ENCODE data around the gene KIR3DL3. TPM values are rescaled to one million over a fixed set of nuclear protein-coding genes. Genes with fewer than 3 reads are reported as not detected.
A peak's percentile ranks its signal among the peaks of the same experiment; 100 is the strongest.
"Not testable (repeated sequence)": the region's sequence is repeated elsewhere in the genome, so short reads cannot be mapped to it uniquely, and the experiment has no call there.

KIR3DL3 gene
- total RNA-seq, 3 donors from 2014 or later (not counting 1 experiment from before 2014, with no cell fraction given) = not detected

- DNase-seq = not testable (repeated sequence)
- H3K4me3 Mint-ChIP-seq = peak within 1 kb of the TSS; percentile 76
These were observed 45.4 kb downstream of the KIR3DL3 start, which contains the start of gene KIR2DL1 for GRCh38 chr19:54769646-54770045. Gene KIR2DL1, plus strand, starts transcription at chr19:54769793. Its CDS starts 58 bp downstream, at chr19:54769851.

GRCh38 chr19:54770511-54770910 is 46.3 kb downstream of the KIR3DL3 start:
- ATAC-seq = peak in 1 of 3 donors; percentile 18
- H3K27ac ChIP-seq (ENCODE audit: low read length) = peak overlapping the region; percentile 77
- intact Hi-C loops (cut with micrococcal nuclease) = not testable (repeated sequence)

More at GRCh38 chr19:54769646-54770045, 45.4 kb downstream of the KIR3DL3 start, which contains the start of gene KIR2DL1:
- H3K4me1 Mint-ChIP-seq = peaks cover 45 to 62% of the 10 kb centered on the region in 2 donors
- H3K27me3 ChIP-seq (ENCODE audit: control insufficient read depth, insufficient read depth, low read length); H3K9me3 Mint-ChIP-seq; H3K27me3 Mint-ChIP-seq (ENCODE audit: low read depth in 2 of 2); intact Hi-C loops (cut with micrococcal nuclease); H3K36me3 Mint-ChIP-seq; H3K9me3 ChIP-seq (ENCODE audit: control insufficient read depth, insufficient read depth, low read length); H3K36me3 ChIP-seq (ENCODE audit: control insufficient read depth, insufficient read depth, low read length): not testable (repeated sequence)
- Histone ChIP-seq H3K4me3 (ENCODE audit: low read length) (peak within 1 kb of the TSS; percentile 6), H3K27ac (ENCODE audit: low read length) (peak within 1 kb of the TSS; percentile 77), H3K4me1 (ENCODE audit: control insufficient read depth, insufficient read depth, low read length) (peaks cover 34% of the 10 kb centered on the region)
- H3K27ac Mint-ChIP-seq = peak within 1 kb of the TSS; percentile 91 to 93
- peak in 2 of 3 donors; percentile 12 to 31 for ATAC-seq
- WGBS (ENCODE audit: insufficient coverage) = 86% methylated on average over 15 of the region's 15 CpGs

GRCh38 chr19:54771018-54771960 is 47.0 kb downstream of the KIR3DL3 start:
- peak; percentile 21 to 47 for DNase-seq
- Histone ChIP-seq H3K4me1 (ENCODE audit: control insufficient read depth, insufficient read depth, low read length) (peaks cover 34% of the 10 kb centered on the region), H3K27ac (ENCODE audit: low read length) (peak overlapping the region; percentile 77)
- not testable (repeated sequence) for H3K36me3 Mint-ChIP-seq; H3K9me3 Mint-ChIP-seq; H3K9me3 ChIP-seq (ENCODE audit: control insufficient read depth, insufficient read depth, low read length); H3K27me3 Mint-ChIP-seq (ENCODE audit: low read depth in 2 of 2); H3K36me3 ChIP-seq (ENCODE audit: control insufficient read depth, insufficient read depth, low read length); H3K4me3 ChIP-seq (ENCODE audit: low read length); H3K27me3 ChIP-seq (ENCODE audit: control insufficient read depth, insufficient read depth, low read length)
- intact Hi-C loops (cut with micrococcal nuclease) = loop anchor here (1.0 kb wide), 1 partner anchor 61 kb away; the partner anchor contains the start of gene KIR2DS4
- H3K4me3 Mint-ChIP-seq = peak overlapping the region; percentile 76
- peak overlapping the region; percentile 91 to 93 for H3K27ac Mint-ChIP-seq
- H3K4me1 Mint-ChIP-seq = peaks cover 48 to 66% of the 10 kb centered on the region in 2 donors
- ATAC-seq = peak; percentile 64 to 83 (median 81)
- 57% methylated on average over 13 of the region's 15 CpGs for WGBS (ENCODE audit: insufficient coverage)

More at GRCh38 chr19:54770511-54770910, 46.3 kb downstream of the KIR3DL3 start:
- WGBS (ENCODE audit: insufficient coverage) = 88% methylated on average over 4 of the region's 4 CpGs
- Mint-ChIP-seq H3K27ac (peak overlapping the region; percentile 91 to 93), H3K4me1 (peaks cover 48 to 65% of the 10 kb centered on the region in 2 donors), H3K4me3 (peak overlapping the region; percentile 76)
- H3K36me3 Mint-ChIP-seq; DNase-seq; H3K36me3 ChIP-seq (ENCODE audit: control insufficient read depth, insufficient read depth, low read length); H3K9me3 Mint-ChIP-seq; H3K9me3 ChIP-seq (ENCODE audit: control insufficient read depth, insufficient read depth, low read length); H3K27me3 Mint-ChIP-seq (ENCODE audit: low read depth in 2 of 2); H3K27me3 ChIP-seq (ENCODE audit: control insufficient read depth, insufficient read depth, low read length): not testable (repeated sequence)
- H3K4me1 ChIP-seq (ENCODE audit: control insufficient read depth, insufficient read depth, low read length) = peaks cover 34% of the 10 kb centered on the region
- H3K4me3 ChIP-seq (ENCODE audit: low read length) = peak overlapping the region; percentile 6

GRCh38 chr19:54772666-54773065 is 48.4 kb downstream of the KIR3DL3 start:
- H3K4me3 Mint-ChIP-seq; DNase-seq; H3K4me3 ChIP-seq (ENCODE audit: low read length); intact Hi-C loops (cut with micrococcal nuclease); H3K9me3 ChIP-seq (ENCODE audit: control insufficient read depth, insufficient read depth, low read length); H3K36me3 ChIP-seq (ENCODE audit: control insufficient read depth, insufficient read depth, low read length); H3K27me3 Mint-ChIP-seq (ENCODE audit: low read depth in 2 of 2); ATAC-seq; H3K36me3 Mint-ChIP-seq; H3K27me3 ChIP-seq (ENCODE audit: control insufficient read depth, insufficient read depth, low read length); H3K9me3 Mint-ChIP-seq; H3K27ac ChIP-seq (ENCODE audit: low read length): not testable (repeated sequence)
- Mint-ChIP-seq H3K27ac (peak overlapping the region in 1 of 2 donors; percentile 76), H3K4me1 (peaks cover 48 to 64% of the 10 kb centered on the region in 2 donors)
- 70% methylated on average over 2 of the region's 2 CpGs for whole genome bisulfite sequencing (ENCODE audit: insufficient coverage)
- H3K4me1 ChIP-seq (ENCODE audit: control insufficient read depth, insufficient read depth, low read length) = peaks cover 34% of the 10 kb centered on the region

- H3K27me3 ChIP-seq (ENCODE audit: control insufficient read depth, insufficient read depth, low read length); ATAC-seq; H3K27ac ChIP-seq (ENCODE audit: low read length); H3K9me3 Mint-ChIP-seq; H3K36me3 Mint-ChIP-seq; H3K9me3 ChIP-seq (ENCODE audit: control insufficient read depth, insufficient read depth, low read length); H3K36me3 ChIP-seq (ENCODE audit: control insufficient read depth, insufficient read depth, low read length); intact Hi-C loops (cut with micrococcal nuclease); DNase-seq; H3K4me3 Mint-ChIP-seq; H3K4me3 ChIP-seq (ENCODE audit: low read length): not testable (repeated sequence)
- 79% methylated on average over 12 of the region's 12 CpGs for WGBS (ENCODE audit: insufficient coverage)
- H3K4me1 ChIP-seq (ENCODE audit: control insufficient read depth, insufficient read depth, low read length) = peaks cover 27% of the 10 kb centered on the region
- Mint-ChIP-seq H3K4me1 (peaks cover 38 to 48% of the 10 kb centered on the region in 2 donors), H3K27me3 (ENCODE audit: low read depth in 2 of 2) (peaks cover 0 to 13% of the 10 kb centered on the region in 2 donors), H3K27ac (peak overlapping the region in 1 of 2 donors; percentile 2)
These were observed 51.0 kb downstream of the KIR3DL3 start for GRCh38 chr19:54775095-54775815.

GRCh38 chr19:54775830-54776229 is 51.6 kb downstream of the KIR3DL3 start:
- H3K36me3 Mint-ChIP-seq; H3K27me3 ChIP-seq (ENCODE audit: control insufficient read depth, insufficient read depth, low read length); H3K9me3 Mint-ChIP-seq; H3K9me3 ChIP-seq (ENCODE audit: control insufficient read depth, insufficient read depth, low read length); H3K4me3 Mint-ChIP-seq; H3K27ac ChIP-seq (ENCODE audit: low read length); intact Hi-C loops (cut with micrococcal nuclease); DNase-seq; H3K4me3 ChIP-seq (ENCODE audit: low read length); ATAC-seq; H3K36me3 ChIP-seq (ENCODE audit: control insufficient read depth, insufficient read depth, low read length): not testable (repeated sequence)
- H3K27me3 Mint-ChIP-seq (ENCODE audit: low read depth in 2 of 2) = peaks cover 0 to 13% of the 10 kb centered on the region in 2 donors
- peaks cover 32 to 43% of the 10 kb centered on the region in 2 donors for H3K4me1 Mint-ChIP-seq
- peaks cover 21% of the 10 kb centered on the region for H3K4me1 ChIP-seq (ENCODE audit: control insufficient read depth, insufficient read depth, low read length)
- peak overlapping the region in 1 of 2 donors; percentile 15 for H3K27ac Mint-ChIP-seq
- WGBS (ENCODE audit: insufficient coverage) = 79% methylated on average over 8 of the region's 8 CpGs

- Mint-ChIP-seq H3K27me3 (ENCODE audit: low read depth in 2 of 2) (peaks cover 0 to 14% of the 10 kb centered on the region in 2 donors), H3K4me1 (peaks cover 13 to 36% of the 10 kb centered on the region in 2 donors)
- H3K9me3 ChIP-seq (ENCODE audit: control insufficient read depth, insufficient read depth, low read length); DNase-seq; H3K27ac ChIP-seq (ENCODE audit: low read length); intact Hi-C loops (cut with micrococcal nuclease); H3K36me3 ChIP-seq (ENCODE audit: control insufficient read depth, insufficient read depth, low read length); H3K9me3 Mint-ChIP-seq; H3K27ac Mint-ChIP-seq; H3K4me1 ChIP-seq (ENCODE audit: control insufficient read depth, insufficient read depth, low read length); H3K27me3 ChIP-seq (ENCODE audit: control insufficient read depth, insufficient read depth, low read length); ATAC-seq; H3K4me3 ChIP-seq (ENCODE audit: low read length); H3K4me3 Mint-ChIP-seq; H3K36me3 Mint-ChIP-seq: not testable (repeated sequence)
- WGBS (ENCODE audit: insufficient coverage) = 76% methylated on average over 2 of the region's 4 CpGs
These were observed 53.6 kb downstream of the KIR3DL3 start for GRCh38 chr19:54777851-54778250.

Data from natural killer cell (primary cell).